HepG2 (cell line): Measurements from ENCODE around the gene ZCCHC10. TPM values are rescaled to one million over a fixed set of nuclear protein-coding genes. Genes with fewer than 3 reads are reported as not detected.
A peak's percentile ranks its signal among the peaks of the same experiment; 100 is the strongest.

Source experiments
- ARNTL ChIP-seq: sonication (generic); formaldehyde crosslinking; IDR thresholded peaks from 2 replicates; pipeline ENCODE4 v1.4.0; 2020; ENCODE audit warnings: mild to moderate bottlenecking, missing genetic modification reagents
- CREM ChIP-seq, 2 experiments: sonication (generic) in 1 of 2; formaldehyde crosslinking in 1 of 2; IDR thresholded peaks; 2 replicates each; pipeline versions ENCODE4 v1.4.0 to v1.6.1; 2016 to 2020; ENCODE audit warnings: antibody characterized with exemption in 1 of 2, mild to moderate bottlenecking in 1 of 2, missing genetic modification reagents in 1 of 2
- FOXA3 ChIP-seq: IDR thresholded peaks from 2 replicates; pipeline ENCODE4 v1.6.1; 2016; ENCODE audit warnings: missing genetic modification reagents, missing compliant biosample characterization
- GPN1 ChIP-seq: sonication (generic); formaldehyde crosslinking; IDR thresholded peaks from 2 replicates; pipeline ENCODE4 v1.5.1; 2020; ENCODE audit warnings: missing genetic modification reagents, borderline replicate concordance
- HMG20A ChIP-seq: IDR thresholded peaks from 2 replicates; pipeline ENCODE4 v1.6.1; 2016; ENCODE audit warnings: borderline replicate concordance
- HNF4A ChIP-seq: sonication (generic); formaldehyde crosslinking; IDR thresholded peaks from 2 replicates; pipeline ENCODE4 v1.4.0; 2020; ENCODE audit warnings: missing genetic modification reagents
- IKZF1 ChIP-seq: fragments of 450-650 bp; IDR thresholded peaks from 2 replicates; pipeline ENCODE4 v1.7.1; 2016
- JUNB ChIP-seq: sonication (generic); formaldehyde crosslinking; IDR thresholded peaks from 2 replicates; pipeline ENCODE4 v1.8.0; 2022; ENCODE audit warnings: missing genetic modification reagents, mild to moderate bottlenecking, borderline replicate concordance
- KDM1A ChIP-seq: IDR thresholded peaks from 2 replicates; pipeline ENCODE4 v1.6.1; 2016; ENCODE audit warnings: missing compliant biosample characterization
- KLF16 ChIP-seq, 2 experiments: sonication (generic) in 1 of 2; formaldehyde crosslinking in 1 of 2; IDR thresholded peaks; 2 replicates each; pipeline versions ENCODE4 v1.6.1 to v1.8.0; 2016 to 2023; ENCODE audit warnings: missing genetic modification reagents in 2 of 2, missing compliant biosample characterization in 1 of 2
- NFYB ChIP-seq: sonication (generic); formaldehyde crosslinking; IDR thresholded peaks from 2 replicates; pipeline ENCODE4 v1.4.0; 2020; ENCODE audit warnings: missing genetic modification reagents
- NR2F2 ChIP-seq: IDR thresholded peaks from 2 replicates; pipeline ENCODE4 v1.6.1; 2012; ENCODE audit warnings: low read depth, inconsistent platforms, borderline replicate concordance
- PHB2 ChIP-seq: fragments of 450-650 bp; IDR thresholded peaks from 2 replicates; pipeline ENCODE4 v1.6.1; 2018; ENCODE audit not compliant: partially characterized antibody
- PRPF4 ChIP-seq: fragments of 200-400 bp; formaldehyde crosslinking; IDR thresholded peaks from 2 replicates; pipeline ENCODE4 v1.6.1; 2016; ENCODE audit warnings: low read length, low read depth; ENCODE audit not compliant: poor library complexity, severe bottlenecking
- RFXAP ChIP-seq: sonication (generic); formaldehyde crosslinking; IDR thresholded peaks from 2 replicates; pipeline ENCODE4 v1.4.0; 2020; ENCODE audit warnings: missing genetic modification reagents, borderline replicate concordance
- SNAI1 ChIP-seq: sonication (generic); formaldehyde crosslinking; IDR thresholded peaks from 2 replicates; pipeline ENCODE4 v1.5.0; 2020; ENCODE audit warnings: mild to moderate bottlenecking, missing genetic modification reagents, borderline replicate concordance
- TFAP4 ChIP-seq: sonication (generic); IDR thresholded peaks from 2 replicates; pipeline ENCODE4 v1.6.1; 2016; ENCODE audit warnings: low read depth, borderline replicate concordance
- TFDP1 ChIP-seq: IDR thresholded peaks from 2 replicates; pipeline ENCODE4 v1.6.1; 2016; ENCODE audit warnings: missing compliant biosample characterization, missing genetic modification reagents, borderline replicate concordance
- TIGD3 ChIP-seq: sonication (generic); formaldehyde crosslinking; IDR thresholded peaks from 2 replicates; pipeline ENCODE4 v1.5.1; 2020; ENCODE audit warnings: mild to moderate bottlenecking, missing genetic modification reagents, borderline replicate concordance
- ZBTB42 ChIP-seq: sonication (generic); formaldehyde crosslinking; IDR thresholded peaks from 2 replicates; pipeline ENCODE4 v1.5.0; 2020; ENCODE audit warnings: mild to moderate bottlenecking, missing genetic modification reagents
- ZNF232 ChIP-seq: sonication (generic); formaldehyde crosslinking; IDR thresholded peaks from 2 replicates; pipeline ENCODE4 v1.4.0; 2020; ENCODE audit warnings: missing genetic modification reagents, borderline replicate concordance
- ZNF274 ChIP-seq: sonication (generic); formaldehyde crosslinking; IDR thresholded peaks from 2 replicates; pipeline ENCODE4 v1.5.1; 2020; ENCODE audit warnings: mild to moderate bottlenecking, missing genetic modification reagents
- ZNF281 ChIP-seq: sonication (generic); formaldehyde crosslinking; IDR thresholded peaks from 2 replicates; pipeline ENCODE4 v1.4.0; 2020; ENCODE audit warnings: missing genetic modification reagents, borderline replicate concordance
- ZNF282 ChIP-seq: fragments of 450-650 bp; IDR thresholded peaks from 2 replicates; pipeline ENCODE4 v1.6.1; 2018; ENCODE audit not compliant: partially characterized antibody
- ZNF33B ChIP-seq: sonication (generic); formaldehyde crosslinking; IDR thresholded peaks from 2 replicates; pipeline ENCODE4 v1.5.1; 2020; ENCODE audit warnings: mild to moderate bottlenecking, missing genetic modification reagents
- ZNF768 ChIP-seq: sonication (generic); formaldehyde crosslinking; IDR thresholded peaks from 2 replicates; pipeline ENCODE4 v1.4.0; 2020; ENCODE audit warnings: missing genetic modification reagents
- polyA plus RNA-seq, 8 experiments: library from polyadenylated mRNA; depleted of rRNA in 3 of 8; stranded (reverse) in 7 of 8; unstranded in 1 of 8; fragments of >200 nt; fragmentation: Illumina TruSeq in 4 of 8; extraction: Trizol in 4 of 8; gene quantifications; 2 replicates each; pipeline versions ENCODE4 v1.2.1 to v1.2.3, GENCODE V29; 2011 to 2016; ENCODE audit warnings: low read depth in 4 of 8, missing spikeins in 1 of 8, mixed read lengths in 1 of 8; ENCODE audit not compliant: insufficient read depth in 1 of 8
- total RNA-seq, 5 experiments: library from RNA; depleted of rRNA; stranded (reverse); fragments of >200 nt; fragmentation: Illumina TruSeq; extraction: Trizol; gene quantifications; 2 replicates each; pipeline ENCODE4 v1.2.3, GENCODE V29; 2016; ENCODE audit warnings: low read depth in 1 of 5

Gene ZCCHC10
- total and polyA plus RNA-seq, 2 of the 13 experiments (the other 11 are each of a cell fraction or from before 2014, with no cell fraction given), result 40.7 to 48.2 TPM

- TF ChIP-seq TFAP4 (peak; percentile 60; the same call in 1 of the 2 replicates), SNAI1 (CRISPR knock-in tag) (no peak), KDM1A (CRISPR knock-in tag) (no peak), ZNF232 (CRISPR knock-in tag) (no peak), TFDP1 (CRISPR knock-in tag) (no peak), PRPF4 (no peak), ZNF274 (CRISPR knock-in tag) (no peak), HMG20A (CRISPR knock-in tag) (peak; percentile 83; the same call in 1 of the 2 replicates), ZBTB42 (CRISPR knock-in tag) (no peak), ARNTL (CRISPR knock-in tag) (no peak), HNF4A (CRISPR knock-in tag) (peak; percentile 88), ZNF33B (CRISPR knock-in tag) (no peak), ZNF282 (no peak), CREM (IDR thresholded peaks at IDR 0.05) (peak; percentile 82), CREM (CRISPR knock-in tag; IDR thresholded peaks at IDR 0.05) (no peak), PHB2 (no peak), NFYB (no peak), JUNB (CRISPR knock-in tag) (no peak; the same call in 1 of the 2 replicates), GPN1 (CRISPR knock-in tag) (no peak), FOXA3 (CRISPR knock-in tag) (peak; percentile 98), NR2F2 (peak; percentile 94), TIGD3 (CRISPR knock-in tag) (no peak), KLF16 (CRISPR knock-in tag; IDR thresholded peaks at IDR 0.05) (peak in 1 of 2 experiments; percentile 73; a peak in 2 of 4 replicates), ZNF281 (CRISPR knock-in tag) (no peak), IKZF1 (no peak), ZNF768 (CRISPR knock-in tag) (no peak), RFXAP (CRISPR knock-in tag) (0 out of 2 replicates have a peak, but pooled peaks have one; percentile 41)
Measured at GRCh38 chr5:133049726-133050048, 23.3 kb upstream of the ZCCHC10 start (continued).
